ENCODE results near the gene RIMBP2.
"Not testable (repeated sequence)": the region's sequence is repeated elsewhere in the genome, so short reads cannot be mapped to it uniquely, and the experiment has no call there.

The RIMBP2 gene

GRCh38 chr12:130588696-130589539 lies 127.2 kb downstream of the RIMBP2 start:
- H3K9me3 Mint-ChIP-seq (ENCODE audit: low read depth), result no peaks in the 10 kb centered on the region
- H3K27me3 Mint-ChIP-seq, result peaks cover 11% of the 10 kb centered on the region
- no peak overlapping the region for H3K27ac Mint-ChIP-seq
- H3K4me3 Mint-ChIP-seq, result no peak overlapping the region
- no peaks in the 10 kb centered on the region for H3K36me3 Mint-ChIP-seq
- no peaks in the 10 kb centered on the region for H3K4me1 Mint-ChIP-seq (ENCODE audit: low read depth)

- Mint-ChIP-seq H3K36me3 (no peaks in the 10 kb centered on the region), H3K4me1 (ENCODE audit: low read depth) (no peaks in the 10 kb centered on the region), H3K27ac (no peak overlapping the region), H3K4me3 (no peak overlapping the region), H3K9me3 (ENCODE audit: low read depth) (no peaks in the 10 kb centered on the region), H3K27me3 (peaks cover 7% of the 10 kb centered on the region)
Observed at GRCh38 chr12:130587966-130588365, 128.1 kb downstream of the RIMBP2 start.

GRCh38 chr12:130584475-130584874 lies 131.6 kb downstream of the RIMBP2 start:
- H3K27ac Mint-ChIP-seq; H3K36me3 Mint-ChIP-seq; H3K9me3 Mint-ChIP-seq (ENCODE audit: low read depth); H3K27me3 Mint-ChIP-seq; H3K4me1 Mint-ChIP-seq (ENCODE audit: low read depth); H3K4me3 Mint-ChIP-seq: not testable (repeated sequence)

GRCh38 chr12:130583800-130584199 lies 132.3 kb downstream of the RIMBP2 start:
- Mint-ChIP-seq H3K4me1 (ENCODE audit: low read depth) (no peaks in the 10 kb centered on the region), H3K36me3 (no peaks in the 10 kb centered on the region), H3K9me3 (ENCODE audit: low read depth) (no peaks in the 10 kb centered on the region), H3K27me3 (peaks cover 7% of the 10 kb centered on the region), H3K4me3 (no peak overlapping the region), H3K27ac (no peak overlapping the region)

GRCh38 chr12:130583317-130583716 lies 132.8 kb downstream of the RIMBP2 start:
- no peaks in the 10 kb centered on the region for H3K36me3 Mint-ChIP-seq
- no peaks in the 10 kb centered on the region for H3K4me1 Mint-ChIP-seq (ENCODE audit: low read depth)
- H3K27me3 Mint-ChIP-seq, result peaks cover 6% of the 10 kb centered on the region
- H3K9me3 Mint-ChIP-seq (ENCODE audit: low read depth), result no peaks in the 10 kb centered on the region
- H3K27ac Mint-ChIP-seq, result no peak overlapping the region
- H3K4me3 Mint-ChIP-seq, result no peak overlapping the region

- Mint-ChIP-seq H3K36me3 (no peaks in the 10 kb centered on the region), H3K27me3 (peaks cover 1% of the 10 kb centered on the region), H3K4me1 (ENCODE audit: low read depth) (no peaks in the 10 kb centered on the region), H3K27ac (no peak overlapping the region), H3K9me3 (ENCODE audit: low read depth) (no peaks in the 10 kb centered on the region), H3K4me3 (no peak overlapping the region)
Observed at GRCh38 chr12:130582286-130582685, 133.8 kb downstream of the RIMBP2 start.

GRCh38 chr12:130581782-130582181 lies 134.3 kb downstream of the RIMBP2 start:
- Mint-ChIP-seq H3K9me3 (ENCODE audit: low read depth) (no peaks in the 10 kb centered on the region), H3K4me1 (ENCODE audit: low read depth) (no peaks in the 10 kb centered on the region), H3K27ac (no peak overlapping the region), H3K36me3 (no peaks in the 10 kb centered on the region), H3K27me3 (peaks cover 1% of the 10 kb centered on the region), H3K4me3 (no peak overlapping the region)

GRCh38 chr12:130579231-130579630 lies 136.9 kb downstream of the RIMBP2 start:
- peaks cover 1% of the 10 kb centered on the region for H3K27me3 Mint-ChIP-seq
- no peaks in the 10 kb centered on the region for H3K36me3 Mint-ChIP-seq
- no peaks in the 10 kb centered on the region for H3K9me3 Mint-ChIP-seq (ENCODE audit: low read depth)
- H3K4me3 Mint-ChIP-seq, result no peak overlapping the region
- no peak overlapping the region for H3K27ac Mint-ChIP-seq
- no peaks in the 10 kb centered on the region for H3K4me1 Mint-ChIP-seq (ENCODE audit: low read depth)

GRCh38 chr12:130577351-130577750 lies 138.7 kb downstream of the RIMBP2 start:
- no peaks in the 10 kb centered on the region for H3K36me3 Mint-ChIP-seq
- no peak overlapping the region for H3K4me3 Mint-ChIP-seq
- no peaks in the 10 kb centered on the region for H3K9me3 Mint-ChIP-seq (ENCODE audit: low read depth)
- peaks cover 4% of the 10 kb centered on the region for H3K27me3 Mint-ChIP-seq
- H3K4me1 Mint-ChIP-seq (ENCODE audit: low read depth), result no peaks in the 10 kb centered on the region
- H3K27ac Mint-ChIP-seq, result no peak overlapping the region

GRCh38 chr12:130576371-130576816 lies 139.7 kb downstream of the RIMBP2 start:
- no peak overlapping the region for H3K4me3 Mint-ChIP-seq
- H3K27ac Mint-ChIP-seq, result no peak overlapping the region
- no peaks in the 10 kb centered on the region for H3K9me3 Mint-ChIP-seq (ENCODE audit: low read depth)
- no peaks in the 10 kb centered on the region for H3K4me1 Mint-ChIP-seq (ENCODE audit: low read depth)
- peaks cover 5% of the 10 kb centered on the region for H3K27me3 Mint-ChIP-seq
- H3K36me3 Mint-ChIP-seq, result no peaks in the 10 kb centered on the region

- no peak overlapping the region for H3K4me3 Mint-ChIP-seq
- H3K36me3 Mint-ChIP-seq, result no peaks in the 10 kb centered on the region
- no peaks in the 10 kb centered on the region for H3K9me3 Mint-ChIP-seq (ENCODE audit: low read depth)
- H3K4me1 Mint-ChIP-seq (ENCODE audit: low read depth), result no peaks in the 10 kb centered on the region
- no peak overlapping the region for H3K27ac Mint-ChIP-seq
- H3K27me3 Mint-ChIP-seq, result peaks cover 6% of the 10 kb centered on the region
Observed at GRCh38 chr12:130574402-130574801, 141.7 kb downstream of the RIMBP2 start.

- Mint-ChIP-seq H3K27ac (no peak overlapping the region), H3K4me3 (no peak overlapping the region), H3K27me3 (peaks cover 6% of the 10 kb centered on the region), H3K9me3 (ENCODE audit: low read depth) (no peaks in the 10 kb centered on the region), H3K36me3 (no peaks in the 10 kb centered on the region), H3K4me1 (ENCODE audit: low read depth) (no peaks in the 10 kb centered on the region)
Observed at GRCh38 chr12:130573766-130574165, 142.3 kb downstream of the RIMBP2 start.

- H3K36me3 Mint-ChIP-seq, result no peaks in the 10 kb centered on the region
- H3K4me3 Mint-ChIP-seq, result no peak overlapping the region
- no peaks in the 10 kb centered on the region for H3K4me1 Mint-ChIP-seq (ENCODE audit: low read depth)
- H3K27ac Mint-ChIP-seq, result no peak overlapping the region
- peaks cover 6% of the 10 kb centered on the region for H3K27me3 Mint-ChIP-seq
- no peaks in the 10 kb centered on the region for H3K9me3 Mint-ChIP-seq (ENCODE audit: low read depth)
Observed at GRCh38 chr12:130573235-130573634, 142.9 kb downstream of the RIMBP2 start.

GRCh38 chr12:130572553-130572952 lies 143.5 kb downstream of the RIMBP2 start:
- H3K27ac Mint-ChIP-seq, result no peak overlapping the region
- peaks cover 6% of the 10 kb centered on the region for H3K27me3 Mint-ChIP-seq
- no peaks in the 10 kb centered on the region for H3K4me1 Mint-ChIP-seq (ENCODE audit: low read depth)
- no peaks in the 10 kb centered on the region for H3K36me3 Mint-ChIP-seq
- H3K9me3 Mint-ChIP-seq (ENCODE audit: low read depth), result no peaks in the 10 kb centered on the region
- no peak overlapping the region for H3K4me3 Mint-ChIP-seq

- Mint-ChIP-seq H3K9me3 (ENCODE audit: low read depth) (no peaks in the 10 kb centered on the region), H3K27ac (no peak overlapping the region), H3K36me3 (no peaks in the 10 kb centered on the region), H3K4me1 (ENCODE audit: low read depth) (no peaks in the 10 kb centered on the region), H3K4me3 (no peak overlapping the region), H3K27me3 (peaks cover 6% of the 10 kb centered on the region)
Observed at GRCh38 chr12:130571734-130572133, 144.4 kb downstream of the RIMBP2 start.

GRCh38 chr12:130571089-130571488 lies 145.0 kb downstream of the RIMBP2 start:
- H3K4me3 Mint-ChIP-seq, result no peak overlapping the region
- no peak overlapping the region for H3K27ac Mint-ChIP-seq
- peaks cover 1% of the 10 kb centered on the region for H3K9me3 Mint-ChIP-seq (ENCODE audit: low read depth)
- no peaks in the 10 kb centered on the region for H3K36me3 Mint-ChIP-seq
- no peaks in the 10 kb centered on the region for H3K4me1 Mint-ChIP-seq (ENCODE audit: low read depth)
- peaks cover 6% of the 10 kb centered on the region for H3K27me3 Mint-ChIP-seq

Measured in activated naive CD8-positive, alpha-beta T cell (primary cell).